ENCODE measurements around the gene GGPS1. TPM values are rescaled to one million over a fixed set of nuclear protein-coding genes. Genes with fewer than 3 reads are reported as not detected.

GGPS1 gene
- total RNA-seq, 4 donors from 2014 or later: 15.4 to 26.2 (median 17.8) TPM

DNA sequence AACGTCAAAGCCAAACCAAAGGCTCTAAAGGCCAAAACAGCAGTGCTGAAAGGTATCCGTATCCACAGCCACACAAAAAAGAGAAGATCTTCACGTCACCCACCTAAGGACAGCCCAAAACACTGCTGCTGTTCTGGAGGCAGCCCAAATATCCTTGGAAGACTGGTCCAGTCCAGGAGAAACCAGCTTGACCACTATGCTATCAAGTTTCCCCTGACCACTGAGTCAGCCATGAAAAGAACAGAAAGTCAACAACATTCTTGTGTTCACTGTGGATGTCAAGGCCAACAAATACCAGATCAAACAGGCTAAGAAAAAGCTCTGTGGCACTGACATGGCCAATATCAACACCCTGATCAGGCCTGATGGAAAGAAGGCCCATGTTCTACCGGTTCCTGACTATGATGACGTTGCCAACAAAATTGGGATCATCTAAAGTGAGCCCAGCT is 32.4 kb upstream of the GGPS1 start:
- TF ChIP-seq, protein P1, sequence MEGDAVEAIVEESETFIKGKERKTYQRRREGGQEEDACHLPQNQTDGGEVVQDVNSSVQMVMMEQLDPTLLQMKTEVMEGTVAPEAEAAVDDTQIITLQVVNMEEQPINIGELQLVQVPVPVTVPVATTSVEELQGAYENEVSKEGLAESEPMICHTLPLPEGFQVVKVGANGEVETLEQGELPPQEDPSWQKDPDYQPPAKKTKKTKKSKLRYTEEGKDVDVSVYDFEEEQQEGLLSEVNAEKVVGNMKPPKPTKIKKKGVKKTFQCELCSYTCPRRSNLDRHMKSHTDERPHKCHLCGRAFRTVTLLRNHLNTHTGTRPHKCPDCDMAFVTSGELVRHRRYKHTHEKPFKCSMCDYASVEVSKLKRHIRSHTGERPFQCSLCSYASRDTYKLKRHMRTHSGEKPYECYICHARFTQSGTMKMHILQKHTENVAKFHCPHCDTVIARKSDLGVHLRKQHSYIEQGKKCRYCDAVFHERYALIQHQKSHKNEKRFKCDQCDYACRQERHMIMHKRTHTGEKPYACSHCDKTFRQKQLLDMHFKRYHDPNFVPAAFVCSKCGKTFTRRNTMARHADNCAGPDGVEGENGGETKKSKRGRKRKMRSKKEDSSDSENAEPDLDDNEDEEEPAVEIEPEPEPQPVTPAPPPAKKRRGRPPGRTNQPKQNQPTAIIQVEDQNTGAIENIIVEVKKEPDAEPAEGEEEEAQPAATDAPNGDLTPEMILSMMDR (IDR thresholded peaks at IDR 0.05): no peak
- ATAC-seq (ENCODE audit: low FRiP score) (no peak), DNase-seq (ENCODE audit: low spot score) (no peak)

DNA sequence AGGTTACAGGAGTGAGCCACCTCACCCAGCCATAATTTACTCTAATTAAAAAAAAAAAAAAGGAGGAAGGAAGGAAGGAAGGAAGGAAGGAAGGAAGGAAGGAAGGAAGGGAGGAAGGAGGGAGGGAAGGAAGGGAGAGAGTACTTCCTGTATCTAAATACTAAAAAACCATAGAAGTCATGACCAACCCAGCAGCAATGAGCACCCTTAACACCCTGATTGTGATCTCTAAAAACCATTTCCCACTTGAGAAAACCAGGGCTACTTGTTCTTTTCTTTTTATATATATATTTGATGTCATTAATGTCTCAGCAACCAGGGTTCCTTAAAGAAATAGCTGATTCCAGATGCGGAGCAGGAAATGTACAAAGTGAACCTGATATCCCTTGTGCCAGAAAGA is 31.6 kb upstream of the GGPS1 start:
- DNase-seq (ENCODE audit: low spot score) (no peak), ATAC-seq (ENCODE audit: low FRiP score) (no peak)
- TF ChIP-seq, protein P1 (IDR thresholded peaks at IDR 0.05): no peak

DNA sequence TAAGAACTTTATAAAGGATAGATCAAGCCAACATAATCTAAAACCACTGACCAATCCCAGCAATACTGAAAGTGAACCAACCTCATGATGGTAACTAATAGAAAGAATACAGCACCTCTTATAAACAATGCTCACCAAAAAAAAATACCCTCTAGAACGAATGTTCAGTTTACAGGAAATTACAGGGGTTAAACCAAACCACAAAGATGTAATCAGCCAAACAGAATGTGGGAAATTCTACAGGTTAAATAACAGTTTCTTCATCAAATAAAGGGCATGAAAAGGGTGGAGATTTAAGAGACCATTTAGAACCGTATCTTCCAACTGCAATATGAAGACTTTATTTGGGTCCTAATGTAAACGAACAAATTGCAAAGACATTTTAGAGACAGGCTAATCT is 30.8 kb upstream of the GGPS1 start:
- DNase-seq (ENCODE audit: low spot score): no peak
- TF ChIP-seq, protein P1 (IDR thresholded peaks at IDR 0.05): no peak
- ATAC-seq (ENCODE audit: low FRiP score): no peak

DNA sequence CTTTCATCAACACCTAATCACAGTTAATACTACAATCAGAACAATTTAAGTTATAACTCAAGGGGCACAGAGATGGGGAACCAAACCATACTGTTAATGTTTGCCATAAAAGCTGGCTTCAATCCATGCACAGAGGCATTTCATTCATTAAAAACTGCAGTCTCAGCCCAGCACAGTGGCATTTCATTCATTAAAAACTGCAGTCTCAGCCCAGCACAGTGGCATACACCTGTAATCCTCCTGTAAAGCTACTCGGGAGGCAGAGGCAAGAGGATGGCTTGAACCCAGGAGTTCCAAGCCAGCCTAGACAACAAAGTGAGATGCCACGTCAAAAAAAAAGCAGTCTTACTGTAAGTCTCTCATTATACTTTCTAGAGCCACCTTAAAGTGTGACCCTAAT is 29.6 kb upstream of the GGPS1 start:
- DNase-seq (ENCODE audit: low spot score) (no peak), ATAC-seq (ENCODE audit: low FRiP score) (no peak)
- TF ChIP-seq, protein P1 (IDR thresholded peaks at IDR 0.05): no peak

DNA sequence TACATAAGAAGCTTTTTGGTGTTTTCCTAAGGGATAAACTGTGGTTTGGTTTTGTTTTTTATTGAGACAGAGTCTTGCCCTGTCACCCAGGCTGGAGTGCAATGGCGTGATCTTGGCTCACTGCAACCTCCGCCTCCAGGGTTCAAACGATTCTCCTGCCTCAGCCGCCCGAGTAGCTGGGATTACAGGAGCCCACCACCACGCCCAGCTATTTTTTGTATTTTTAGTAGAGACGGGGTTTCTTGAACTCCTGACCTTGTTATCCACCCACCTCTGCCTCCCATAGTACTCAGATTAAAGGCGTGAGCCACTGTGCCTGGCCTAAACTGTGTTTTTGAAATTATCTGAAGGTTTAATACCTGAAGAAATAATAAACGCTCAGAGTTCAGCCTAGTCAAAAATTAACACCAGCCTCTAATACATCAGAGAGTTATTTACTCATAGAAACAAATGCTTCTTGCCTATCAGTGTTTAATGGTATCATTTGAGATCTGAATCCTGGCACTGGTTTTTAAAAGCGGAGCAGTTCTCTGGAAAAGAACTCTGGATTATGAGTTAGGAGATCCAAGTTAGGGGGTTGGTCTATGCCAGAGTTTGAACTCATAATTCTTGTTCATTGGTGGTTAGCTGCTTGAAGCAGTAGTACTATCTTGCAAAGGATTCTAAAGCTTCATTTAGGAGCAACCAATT is 29.1 kb upstream of the GGPS1 start:
- DNase-seq (ENCODE audit: low spot score) (no peak), ATAC-seq (ENCODE audit: low FRiP score) (no peak)
- TF ChIP-seq, protein P1 (IDR thresholded peaks at IDR 0.05): no peak

DNA sequence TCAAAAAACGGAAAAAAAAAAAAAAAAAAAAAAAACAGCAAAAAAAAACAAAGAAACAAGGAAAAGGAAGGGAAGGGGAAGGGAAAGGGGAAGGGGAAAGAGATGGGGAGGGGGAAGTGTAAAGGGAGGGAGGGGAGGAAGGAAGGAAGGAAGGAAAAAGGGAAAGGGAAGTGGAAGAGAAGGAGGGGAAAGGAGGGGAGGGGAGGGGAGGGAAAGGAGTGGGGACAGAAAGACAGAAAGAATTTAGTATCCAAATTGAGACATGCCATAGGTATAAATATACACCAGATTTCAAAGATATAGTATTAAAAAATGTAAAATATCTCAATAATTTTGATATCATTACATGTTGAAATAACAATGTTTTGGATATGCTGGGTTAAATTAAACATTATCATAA is 26.2 kb upstream of the GGPS1 start:
- DNase-seq (ENCODE audit: low spot score) (no peak), ATAC-seq (ENCODE audit: low FRiP score) (no peak)
- TF ChIP-seq, protein P1 (IDR thresholded peaks at IDR 0.05): no peak

All from omental fat pad (tissue), 4 donors.